ENCODE results near the gene IL1RAP.

The IL1RAP gene

DNA sequence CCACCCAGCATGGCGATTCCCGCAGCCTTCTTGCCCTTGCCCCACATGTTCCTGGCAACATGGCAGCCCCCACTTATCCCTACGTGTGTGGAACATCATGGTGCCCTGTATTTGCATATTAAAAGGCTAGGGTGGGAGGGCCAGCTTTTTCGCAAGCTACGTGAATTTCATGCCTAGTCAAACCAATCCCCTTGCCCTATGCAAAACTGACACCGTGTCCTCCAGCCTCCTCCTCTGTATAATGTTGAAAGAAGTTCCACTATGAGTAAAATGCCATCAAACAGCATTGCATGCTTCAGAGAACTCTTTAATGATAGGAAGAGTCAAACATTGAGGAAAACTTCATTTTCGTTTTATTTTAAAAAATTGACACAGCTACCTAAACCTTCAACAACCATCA lies 170.9 kb downstream of the IL1RAP start:
- TF ChIP-seq, protein P1, sequence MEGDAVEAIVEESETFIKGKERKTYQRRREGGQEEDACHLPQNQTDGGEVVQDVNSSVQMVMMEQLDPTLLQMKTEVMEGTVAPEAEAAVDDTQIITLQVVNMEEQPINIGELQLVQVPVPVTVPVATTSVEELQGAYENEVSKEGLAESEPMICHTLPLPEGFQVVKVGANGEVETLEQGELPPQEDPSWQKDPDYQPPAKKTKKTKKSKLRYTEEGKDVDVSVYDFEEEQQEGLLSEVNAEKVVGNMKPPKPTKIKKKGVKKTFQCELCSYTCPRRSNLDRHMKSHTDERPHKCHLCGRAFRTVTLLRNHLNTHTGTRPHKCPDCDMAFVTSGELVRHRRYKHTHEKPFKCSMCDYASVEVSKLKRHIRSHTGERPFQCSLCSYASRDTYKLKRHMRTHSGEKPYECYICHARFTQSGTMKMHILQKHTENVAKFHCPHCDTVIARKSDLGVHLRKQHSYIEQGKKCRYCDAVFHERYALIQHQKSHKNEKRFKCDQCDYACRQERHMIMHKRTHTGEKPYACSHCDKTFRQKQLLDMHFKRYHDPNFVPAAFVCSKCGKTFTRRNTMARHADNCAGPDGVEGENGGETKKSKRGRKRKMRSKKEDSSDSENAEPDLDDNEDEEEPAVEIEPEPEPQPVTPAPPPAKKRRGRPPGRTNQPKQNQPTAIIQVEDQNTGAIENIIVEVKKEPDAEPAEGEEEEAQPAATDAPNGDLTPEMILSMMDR (IDR thresholded peaks at IDR 0.05; ENCODE audit: low read depth, low read length), result no peak
- H3K4me3 ChIP-seq (ENCODE audit: low read depth, low read length), result no peak overlapping the region

DNA sequence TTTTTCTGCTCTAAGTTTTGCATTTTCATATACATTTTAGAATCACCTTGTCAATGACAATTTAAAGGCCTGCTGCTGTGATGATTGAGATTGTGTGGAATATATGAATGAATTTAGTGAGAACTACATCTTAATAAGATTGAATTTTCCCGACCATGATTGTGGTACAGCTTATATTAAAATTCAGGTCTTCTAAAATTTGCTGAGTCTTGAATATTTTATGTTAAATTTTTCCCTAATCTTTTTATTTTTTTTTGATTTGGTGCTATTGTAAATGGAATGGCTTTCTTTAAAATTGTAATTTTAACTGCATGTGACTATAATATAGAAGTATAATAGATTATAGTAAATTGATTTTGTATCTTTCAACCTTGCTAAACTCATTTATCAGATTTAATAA lies 172.1 kb downstream of the IL1RAP start:
- H3K4me3 ChIP-seq (ENCODE audit: low read depth, low read length), result no peak overlapping the region

DNA sequence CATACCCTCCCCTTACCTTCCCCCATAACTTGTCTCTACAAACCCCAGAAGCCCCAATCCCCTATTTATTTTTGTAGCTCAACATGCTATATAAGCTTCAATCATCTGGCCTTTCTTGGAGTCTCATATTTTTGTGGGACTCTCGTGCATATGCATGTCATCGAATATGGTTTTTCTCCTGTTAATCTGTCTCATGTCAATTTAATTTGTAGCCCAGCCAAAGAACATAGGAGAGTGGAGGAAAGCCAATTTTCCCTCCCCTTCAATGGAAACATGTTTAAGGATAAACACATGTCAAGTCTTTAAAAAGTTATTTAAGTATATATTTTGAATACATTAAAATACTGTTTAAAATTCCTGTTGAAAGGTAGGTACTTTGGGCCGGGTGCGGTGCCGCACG lies 176.4 kb downstream of the IL1RAP start:
- TF ChIP-seq, protein P1 (IDR thresholded peaks at IDR 0.05; ENCODE audit: low read depth, low read length), result no peak
- H3K4me3 ChIP-seq (ENCODE audit: low read depth, low read length), result no peak overlapping the region

More for the DNA sequence above, 172.1 kb downstream of the IL1RAP start:
- TF ChIP-seq, protein P1 (IDR thresholded peaks at IDR 0.05; ENCODE audit: low read depth, low read length), result no peak

DNA sequence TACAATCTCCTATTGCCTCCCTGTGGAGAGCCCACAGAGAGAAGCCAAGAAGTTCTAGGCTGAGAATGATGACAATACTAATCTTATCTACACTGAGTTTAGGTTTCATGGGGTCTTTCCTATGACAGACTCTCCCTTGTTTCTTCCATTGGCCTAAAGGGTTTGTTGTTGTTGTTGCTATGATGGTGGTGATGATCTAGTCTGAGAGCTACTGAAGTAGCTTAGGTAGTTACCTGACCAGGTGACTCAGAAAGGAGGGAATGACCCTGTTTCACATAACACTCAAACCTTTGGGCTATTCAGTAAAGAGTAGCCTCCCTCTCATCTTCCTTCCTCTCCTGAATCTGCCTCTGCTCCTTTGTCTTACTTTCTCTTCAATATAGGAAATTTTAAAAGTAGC lies 178.4 kb downstream of the IL1RAP start:
- TF ChIP-seq, protein P1 (IDR thresholded peaks at IDR 0.05; ENCODE audit: low read depth, low read length), result no peak
- H3K4me3 ChIP-seq (ENCODE audit: low read depth, low read length), result no peak overlapping the region

DNA sequence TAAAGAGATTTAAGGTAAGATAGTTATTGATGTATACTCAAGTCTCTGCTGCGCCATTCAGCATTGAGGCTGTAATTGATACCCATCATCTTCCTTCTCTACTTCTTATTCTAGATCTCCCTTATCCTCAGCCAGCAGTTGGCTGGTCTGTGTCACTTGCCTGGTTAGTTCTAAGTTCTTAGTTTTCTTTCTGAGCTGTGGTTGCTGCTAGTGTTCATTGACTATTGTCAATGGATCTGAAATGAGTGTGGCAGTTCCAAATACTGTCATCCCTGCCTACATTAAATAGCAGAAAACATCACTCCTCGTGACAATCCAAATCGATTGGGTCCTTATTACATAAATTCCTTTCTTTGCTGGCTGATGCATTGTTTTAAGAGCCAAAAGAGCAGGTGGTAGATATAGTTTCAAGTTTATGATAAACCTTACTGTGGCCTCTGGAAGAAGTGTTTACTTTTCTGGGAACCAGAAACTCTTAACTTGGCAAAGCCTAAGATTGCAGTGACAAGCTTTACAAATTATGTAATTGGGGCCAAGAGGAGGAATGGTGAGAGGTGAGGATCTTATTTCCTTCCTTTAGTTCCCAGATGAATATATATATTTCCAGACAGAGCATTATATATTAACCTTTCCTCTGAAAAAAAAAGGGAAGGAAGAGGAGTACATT lies 180.6 kb downstream of the IL1RAP start:
- H3K4me3 ChIP-seq (ENCODE audit: low read depth, low read length), result no peak overlapping the region
- TF ChIP-seq, protein P1 (IDR thresholded peaks at IDR 0.05; ENCODE audit: low read depth, low read length), result no peak

DNA sequence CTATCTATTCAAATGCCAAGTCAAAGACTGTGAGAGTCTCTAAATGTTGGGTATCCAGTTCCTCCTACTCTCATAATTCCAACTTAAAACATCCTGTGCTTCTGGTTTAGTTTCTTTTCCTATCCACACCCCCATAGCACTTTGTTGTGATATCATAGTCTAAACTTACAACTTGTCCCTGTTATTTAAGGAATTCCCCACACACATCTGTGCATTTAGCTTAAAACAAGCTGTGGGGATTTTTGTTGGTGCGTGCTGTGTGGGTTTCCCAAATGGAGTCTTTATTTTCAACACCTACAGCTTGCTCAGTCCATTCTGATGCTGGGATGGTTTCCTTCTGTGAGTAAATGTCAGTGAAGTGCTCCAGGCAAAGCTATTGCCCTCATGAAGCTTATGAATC lies 181.3 kb downstream of the IL1RAP start:
- no peak overlapping the region for H3K4me3 ChIP-seq (ENCODE audit: low read depth, low read length)
- TF ChIP-seq, protein P1 (IDR thresholded peaks at IDR 0.05; ENCODE audit: low read depth, low read length), result no peak

DNA sequence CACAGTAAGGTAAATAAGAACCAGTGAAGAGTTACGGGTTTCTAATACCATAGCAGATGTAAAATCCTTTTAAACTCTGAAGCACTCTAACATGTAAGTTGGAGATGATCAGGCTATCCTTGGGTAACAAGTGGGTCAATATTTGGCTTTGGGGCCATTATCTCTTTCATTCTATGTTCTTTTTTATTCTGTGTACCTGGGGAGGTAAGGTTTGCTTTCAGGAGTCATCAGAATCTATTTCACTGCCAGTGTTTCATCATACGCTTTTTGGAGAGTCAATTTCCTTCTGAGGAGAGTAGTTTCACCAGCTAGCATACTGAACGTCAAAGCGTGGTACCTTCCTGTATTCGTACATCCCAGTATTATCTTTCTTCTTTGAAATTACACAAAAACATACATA lies 182.1 kb downstream of the IL1RAP start:
- TF ChIP-seq, protein P1 (IDR thresholded peaks at IDR 0.05; ENCODE audit: low read depth, low read length), result no peak
- no peak overlapping the region for H3K4me3 ChIP-seq (ENCODE audit: low read depth, low read length)

Measured in WI38 (cell line).